Measurements from ENCODE around the gene UBL4B.

GRCh38 chr1:110083061-110083865 lies 29.0 kb upstream of the UBL4B start:
- no peak for TF ChIP-seq POLR2A (IDR thresholded peaks at IDR 0.05)
- TF ChIP-seq, protein P1, sequence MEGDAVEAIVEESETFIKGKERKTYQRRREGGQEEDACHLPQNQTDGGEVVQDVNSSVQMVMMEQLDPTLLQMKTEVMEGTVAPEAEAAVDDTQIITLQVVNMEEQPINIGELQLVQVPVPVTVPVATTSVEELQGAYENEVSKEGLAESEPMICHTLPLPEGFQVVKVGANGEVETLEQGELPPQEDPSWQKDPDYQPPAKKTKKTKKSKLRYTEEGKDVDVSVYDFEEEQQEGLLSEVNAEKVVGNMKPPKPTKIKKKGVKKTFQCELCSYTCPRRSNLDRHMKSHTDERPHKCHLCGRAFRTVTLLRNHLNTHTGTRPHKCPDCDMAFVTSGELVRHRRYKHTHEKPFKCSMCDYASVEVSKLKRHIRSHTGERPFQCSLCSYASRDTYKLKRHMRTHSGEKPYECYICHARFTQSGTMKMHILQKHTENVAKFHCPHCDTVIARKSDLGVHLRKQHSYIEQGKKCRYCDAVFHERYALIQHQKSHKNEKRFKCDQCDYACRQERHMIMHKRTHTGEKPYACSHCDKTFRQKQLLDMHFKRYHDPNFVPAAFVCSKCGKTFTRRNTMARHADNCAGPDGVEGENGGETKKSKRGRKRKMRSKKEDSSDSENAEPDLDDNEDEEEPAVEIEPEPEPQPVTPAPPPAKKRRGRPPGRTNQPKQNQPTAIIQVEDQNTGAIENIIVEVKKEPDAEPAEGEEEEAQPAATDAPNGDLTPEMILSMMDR (IDR thresholded peaks at IDR 0.05) = no peak

Measured in right lobe of liver (tissue), 4 donors.